GM12801 (cell line): ENCODE measurements around the gene ZNF81.

ENCODE experiments used
- CTCF ChIP-seq: IDR thresholded peaks from one replicate; pipeline ENCODE4 v1.5.1; 2011; ENCODE audit warnings: control low read depth; ENCODE audit not compliant: insufficient read length; ENCODE audit errors: extremely low read depth

ZNF81 gene

GRCh38 chrX:47927212-47927611 is 90.5 kb downstream of the ZNF81 start:
- no peak for TF ChIP-seq CTCF

- TF ChIP-seq CTCF, result no peak
These were observed 97.2 kb downstream of the ZNF81 start for GRCh38 chrX:47933946-47934345.

DNA sequence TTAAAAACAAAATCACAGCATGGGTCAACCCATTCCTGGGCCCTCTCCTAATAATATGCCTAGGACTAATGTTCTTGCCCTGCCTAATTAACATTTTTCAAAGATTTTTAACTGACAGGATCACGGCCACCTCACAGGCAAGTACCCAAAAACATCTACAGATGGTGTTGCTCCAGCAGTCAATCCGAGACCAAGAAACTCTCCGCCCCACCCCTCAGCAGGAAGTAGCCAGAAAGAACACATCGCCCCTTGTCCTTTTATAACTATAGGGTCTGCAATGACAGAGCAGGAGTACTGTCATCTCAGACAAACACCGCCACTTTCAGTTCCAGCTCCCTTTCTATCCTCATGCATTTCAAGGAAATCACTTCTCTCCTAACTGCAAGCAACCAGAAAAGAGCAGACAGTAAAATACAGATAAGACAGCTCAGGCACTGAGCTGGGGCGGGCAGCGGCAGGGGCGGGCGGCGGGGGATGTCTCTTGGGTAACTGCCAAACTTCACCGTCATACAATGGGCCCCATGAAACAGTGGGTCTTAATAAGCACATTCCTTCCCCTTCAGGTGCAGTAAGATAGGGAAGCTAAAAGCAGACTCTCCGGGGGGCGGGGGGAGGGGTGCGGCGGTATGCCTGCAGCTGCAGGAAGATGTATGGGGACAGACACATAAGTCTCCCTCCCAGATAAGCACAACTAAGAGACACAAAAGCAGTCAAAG is 99.7 kb downstream of the ZNF81 start:
- TF ChIP-seq CTCF, result no peak

- no peak for TF ChIP-seq CTCF
These were observed 100.2 kb downstream of the ZNF81 start for GRCh38 chrX:47936940-47937317.

DNA sequence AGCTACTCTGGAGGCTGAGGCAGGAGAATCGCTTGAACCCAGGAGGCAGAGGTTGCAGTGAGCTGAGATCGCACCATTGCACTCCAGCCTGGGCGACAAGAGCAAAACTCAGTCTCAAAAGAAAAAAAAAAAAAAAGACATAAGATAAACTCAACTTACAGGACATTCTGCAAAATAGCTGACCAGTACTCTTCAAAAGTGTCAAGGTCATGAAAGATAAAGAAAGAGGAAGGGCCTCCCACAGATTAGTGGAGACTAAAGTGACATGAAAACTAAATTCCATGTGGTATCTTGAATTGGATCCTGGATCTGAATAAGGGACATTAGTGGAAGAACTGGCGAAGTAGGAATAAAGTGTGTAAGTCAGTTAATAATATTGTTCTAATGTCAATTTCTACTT is 103.7 kb downstream of the ZNF81 start:
- TF ChIP-seq CTCF, result no peak

GRCh38 chrX:47941423-47941822 is 104.7 kb downstream of the ZNF81 start:
- TF ChIP-seq CTCF, result no peak

DNA sequence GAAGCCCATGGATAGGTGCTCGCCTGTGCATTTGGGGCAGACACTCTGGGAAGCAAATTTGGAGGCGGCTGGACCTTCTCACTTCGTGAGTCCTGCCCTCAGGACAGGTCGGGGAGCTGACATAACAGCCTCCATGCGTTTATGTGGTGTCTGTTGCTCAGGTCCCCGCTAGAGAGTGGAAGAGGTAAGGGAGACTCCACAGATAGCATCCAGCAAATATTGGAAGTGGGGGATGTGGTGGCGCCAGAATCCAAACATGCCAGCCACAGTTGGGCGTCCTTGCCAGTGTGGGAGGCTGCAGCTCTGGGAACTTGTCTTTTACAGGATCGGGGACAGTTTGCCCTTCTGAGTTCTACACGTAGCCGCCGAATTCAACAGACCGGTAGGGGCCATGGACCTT is 119.3 kb downstream of the ZNF81 start:
- TF ChIP-seq CTCF, result no peak
